Panc1 (cell line): ENCODE results near the gene SPRR2A. TPM values are rescaled to one million over a fixed set of nuclear protein-coding genes. Genes with fewer than 3 reads are reported as not detected.

Experiments used
- ATAC-seq: fragments of 200-7000 bp; cut with Tn5 transposase; 2 replicates; pipeline ENCODE4 v1.9.1; 2020; ENCODE audit warnings: mild to moderate bottlenecking, moderate library complexity
- BruUV-seq: library from RNA; stranded (reverse); fragments of 400-500 nt; replicated peaks from 2 replicates; lab custom pipeline; 2021; lab: Mats Ljungman, UMichigan
- CTCF ChIA-PET: fragments of 300-600 bp; sonication (Branson Sonifier 250); formaldehyde crosslinking; loops from one replicate; lab custom pipeline; 2022; ENCODE audit warnings: antibody characterized with exemption; lab: Charles Lee
- POLR2A ChIA-PET: fragments of 300-600 bp; sonication (Branson Sonifier 250); formaldehyde crosslinking; loops from one replicate; lab custom pipeline; 2022; ENCODE audit warnings: antibody characterized with exemption; lab: Charles Lee
- DNase-seq: peaks from one replicate; pipeline ENCODE4 v3.0.0-alpha.2; 2010; ENCODE audit warnings: low read depth, low spot score
- H3K27ac ChIP-seq: 2 replicates; pipeline ENCODE4 v1.5.1; 2011; ENCODE audit warnings: mild to moderate bottlenecking, low read length, inconsistent platforms
- H3K27me3 ChIP-seq: fragments of 200-500 bp; sonication (Bioruptor generic); 2 replicates; pipeline ENCODE4 v1.6.0; 2014; ENCODE audit warnings: low read length, inconsistent platforms; ENCODE audit not compliant: control insufficient read depth, insufficient read depth
- H3K36me3 ChIP-seq: fragments of 200-500 bp; sonication (Bioruptor generic); 2 replicates; pipeline ENCODE4 v1.5.1; 2014; ENCODE audit warnings: inconsistent platforms, mild to moderate bottlenecking, low read length, moderate library complexity; ENCODE audit not compliant: control insufficient read depth, insufficient read depth
- H3K4me1 ChIP-seq: 2 replicates; pipeline ENCODE4 v1.5.1; 2011; ENCODE audit warnings: inconsistent platforms, mild to moderate bottlenecking, low read length, moderate library complexity; ENCODE audit not compliant: control insufficient read depth, insufficient read depth
- H3K4me3 ChIP-seq, 2 experiments: 2 replicates each; pipeline ENCODE4 v1.5.1; 2011 to 2012; ENCODE audit warnings: low read depth in 2 of 2, low read length in 2 of 2, mild to moderate bottlenecking in 2 of 2, inconsistent platforms in 1 of 2, moderate library complexity in 1 of 2
- H3K9me3 ChIP-seq: fragments of 200-500 bp; sonication (Bioruptor generic); 2 replicates; pipeline ENCODE4 v1.5.1; 2014; ENCODE audit warnings: low read depth, mild to moderate bottlenecking, inconsistent platforms, low read length, moderate library complexity; ENCODE audit not compliant: control insufficient read depth, insufficient read depth
- CTCF ChIP-seq: fragments of 450-650 bp; IDR thresholded peaks from 2 replicates; pipeline ENCODE4 v1.5.1; 2017; ENCODE audit warnings: mild to moderate bottlenecking
- POLR2AphosphoS5 ChIP-seq: IDR thresholded peaks from 2 replicates; pipeline ENCODE4 v1.6.1; 2012; ENCODE audit warnings: mild to moderate bottlenecking, low read depth, low read length, moderate library complexity
- SIN3A ChIP-seq: IDR thresholded peaks from 2 replicates; pipeline ENCODE4 v1.6.1; 2012; ENCODE audit warnings: low read depth, mild to moderate bottlenecking, low read length, moderate library complexity, borderline replicate concordance; ENCODE audit not compliant: insufficient read depth
- TCF7L2 ChIP-seq: IDR thresholded peaks from 2 replicates; pipeline ENCODE4 v1.6.1; 2011; ENCODE audit warnings: mild to moderate bottlenecking, low read depth, low read length, inconsistent platforms
- in situ Hi-C: cut with HindIII; loops from 2 replicates; pipeline ENCODE4 v1.10.0; 2016; ENCODE audit warnings: low sequenced_read_pairs, low pct_unique_long_range_greater_than_20kb
- intact Hi-C: fragments of 100-400 bp; cut with micrococcal nuclease; formaldehyde crosslinking; loops from one replicate; pipeline ENCODE4 v1.10.0; 2022; ENCODE audit not compliant: unreplicated experiment
- total RNA-seq: library from RNA; stranded (reverse); gene quantifications from one replicate; pipeline ENCODE4 v1.2.1, GENCODE V29; 2021; ENCODE audit not compliant: unreplicated experiment
- TF ChIP-seq, protein P1 (sequence below), 2 experiments: IDR thresholded peaks; 2 replicates each; pipeline ENCODE4 v1.6.1; 2011 to 2012; ENCODE audit warnings: low read depth in 2 of 2, control low read depth in 1 of 2, low read length in 1 of 2, mild to moderate bottlenecking in 1 of 2, moderate library complexity in 1 of 2; ENCODE audit not compliant: insufficient read depth in 1 of 2

The SPRR2A gene
- total RNA-seq, 1 experiment from 2014 or later = not detected

- no peaks in the 10 kb centered on the region for H3K9me3 ChIP-seq
- H3K4me3 ChIP-seq = no peak overlapping the region
- peaks cover 6% of the 10 kb centered on the region; the same call in 1 of the 2 replicates for H3K27me3 ChIP-seq
- TF ChIP-seq SIN3A = no peak
- no peak for TF ChIP-seq CTCF
- TF ChIP-seq TCF7L2 = no peak
- TF ChIP-seq, protein P1, sequence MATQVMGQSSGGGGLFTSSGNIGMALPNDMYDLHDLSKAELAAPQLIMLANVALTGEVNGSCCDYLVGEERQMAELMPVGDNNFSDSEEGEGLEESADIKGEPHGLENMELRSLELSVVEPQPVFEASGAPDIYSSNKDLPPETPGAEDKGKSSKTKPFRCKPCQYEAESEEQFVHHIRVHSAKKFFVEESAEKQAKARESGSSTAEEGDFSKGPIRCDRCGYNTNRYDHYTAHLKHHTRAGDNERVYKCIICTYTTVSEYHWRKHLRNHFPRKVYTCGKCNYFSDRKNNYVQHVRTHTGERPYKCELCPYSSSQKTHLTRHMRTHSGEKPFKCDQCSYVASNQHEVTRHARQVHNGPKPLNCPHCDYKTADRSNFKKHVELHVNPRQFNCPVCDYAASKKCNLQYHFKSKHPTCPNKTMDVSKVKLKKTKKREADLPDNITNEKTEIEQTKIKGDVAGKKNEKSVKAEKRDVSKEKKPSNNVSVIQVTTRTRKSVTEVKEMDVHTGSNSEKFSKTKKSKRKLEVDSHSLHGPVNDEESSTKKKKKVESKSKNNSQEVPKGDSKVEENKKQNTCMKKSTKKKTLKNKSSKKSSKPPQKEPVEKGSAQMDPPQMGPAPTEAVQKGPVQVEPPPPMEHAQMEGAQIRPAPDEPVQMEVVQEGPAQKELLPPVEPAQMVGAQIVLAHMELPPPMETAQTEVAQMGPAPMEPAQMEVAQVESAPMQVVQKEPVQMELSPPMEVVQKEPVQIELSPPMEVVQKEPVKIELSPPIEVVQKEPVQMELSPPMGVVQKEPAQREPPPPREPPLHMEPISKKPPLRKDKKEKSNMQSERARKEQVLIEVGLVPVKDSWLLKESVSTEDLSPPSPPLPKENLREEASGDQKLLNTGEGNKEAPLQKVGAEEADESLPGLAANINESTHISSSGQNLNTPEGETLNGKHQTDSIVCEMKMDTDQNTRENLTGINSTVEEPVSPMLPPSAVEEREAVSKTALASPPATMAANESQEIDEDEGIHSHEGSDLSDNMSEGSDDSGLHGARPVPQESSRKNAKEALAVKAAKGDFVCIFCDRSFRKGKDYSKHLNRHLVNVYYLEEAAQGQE (IDR thresholded peaks at IDR 0.05; ENCODE audit: insufficient read depth in 1 of 2, low read depth in 2 of 2, low read length in 1 of 2) = no peak
- TF ChIP-seq POLR2AphosphoS5 = no peak
- no peak for DNase-seq
- ATAC-seq = no peak
- no TSS peak for BruUV-seq
- ChIA-PET POLR2A (interaction anchor here (0.5 kb wide), 1 partner anchor 18 kb away, joined by 4 read pairs; no protein-coding TSS in a partner anchor), CTCF (no interaction called here)
- intact Hi-C loops (no loop called here), in situ Hi-C loops (no loop called here)
- no peaks in the 10 kb centered on the region for H3K36me3 ChIP-seq
- no peaks in the 10 kb centered on the region for H3K4me1 ChIP-seq
- no peak overlapping the region for H3K27ac ChIP-seq
Observed at GRCh38 chr1:153099461-153100045, 42.2 kb upstream of the SPRR2A start.

DNA sequence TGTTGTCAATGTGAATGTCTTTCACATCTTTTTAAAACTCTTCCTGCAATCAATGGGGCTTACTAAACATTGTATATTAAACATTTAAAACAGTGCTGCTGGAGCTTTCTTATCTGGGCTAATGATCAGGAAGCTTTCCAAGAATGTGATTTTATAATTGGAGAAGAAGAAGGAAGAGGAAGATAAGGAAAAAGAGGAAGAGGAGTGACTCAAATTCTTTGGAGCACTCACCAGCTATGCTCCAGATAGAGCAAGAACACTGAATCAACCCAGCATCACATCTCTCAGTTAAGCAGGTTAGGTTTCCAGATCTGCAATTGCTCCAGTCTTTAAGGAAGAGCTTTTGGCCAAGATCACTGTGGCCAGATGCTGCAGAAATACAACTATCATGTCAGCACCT, 38.5 kb upstream of the SPRR2A start:
- no peak overlapping the region for H3K4me3 ChIP-seq
- no peaks in the 10 kb centered on the region for H3K9me3 ChIP-seq
- BruUV-seq = no TSS peak
- ChIA-PET CTCF (no interaction called here), POLR2A (no interaction called here)
- no peaks in the 10 kb centered on the region for H3K4me1 ChIP-seq
- H3K27ac ChIP-seq = no peak overlapping the region
- no peak for ATAC-seq
- H3K36me3 ChIP-seq = no peaks in the 10 kb centered on the region
- H3K27me3 ChIP-seq = peaks cover 6% of the 10 kb centered on the region; the same call in 1 of the 2 replicates
- TF ChIP-seq SIN3A (no peak), POLR2AphosphoS5 (no peak)
- no peak for DNase-seq
- intact Hi-C loops (no loop called here), in situ Hi-C loops (no loop called here)

DNA sequence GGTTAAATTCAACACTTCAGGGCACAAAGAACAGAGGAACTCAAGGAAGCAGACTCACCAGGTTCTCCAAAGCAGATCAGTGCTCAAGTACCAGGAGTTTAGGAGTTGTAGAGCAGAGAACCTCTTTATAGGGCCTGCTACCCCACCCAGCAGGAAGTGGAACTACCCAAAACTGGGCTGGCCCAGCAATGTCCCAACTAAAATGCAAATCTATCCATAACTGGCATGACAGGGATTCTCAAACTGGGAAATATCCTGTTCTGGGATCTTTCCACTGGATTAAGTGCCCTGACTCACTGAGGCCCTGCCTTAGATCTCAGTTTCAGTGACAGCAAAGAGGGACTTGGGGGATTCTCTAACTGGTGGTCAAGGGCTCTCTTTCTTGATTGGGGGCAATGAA, 37.1 kb upstream of the SPRR2A start, which contains the start of gene SPRR2E:
TSS of gene SPRR2E (minus strand) at position 101 of the 400 bp plus-strand sequence. CDS start 775 bp downstream, outside the sequence.
- Histone ChIP-seq H3K9me3 (no peaks in the 10 kb centered on the region), H3K27me3 (peaks cover 6% of the 10 kb centered on the region; the same call in 1 of the 2 replicates), H3K27ac (no peak within 1 kb of the TSS), H3K4me1 (no peaks in the 10 kb centered on the region), H3K36me3 (no peaks in the 10 kb centered on the region), H3K4me3 (no peak within 1 kb of the TSS)
- DNase-seq = no peak
- intact Hi-C loops = no loop called here
- ATAC-seq = no peak
- TF ChIP-seq TCF7L2 = no peak
- no peak for TF ChIP-seq CTCF
- TF ChIP-seq SIN3A = no peak
- TF ChIP-seq, protein P1 (IDR thresholded peaks at IDR 0.05; ENCODE audit: insufficient read depth in 1 of 2, low read depth in 2 of 2, low read length in 1 of 2) = no peak
- TF ChIP-seq POLR2AphosphoS5 = no peak
- ChIA-PET CTCF (no interaction called here), POLR2A (no interaction called here)
- in situ Hi-C loops = no loop called here
- no TSS peak for BruUV-seq
